SIG-M5 (cell line): ENCODE results near the gene TH.

Experiments used
- DNase-seq: peaks from one replicate; lab custom pipeline; 2025; lab: John Stamatoyannopoulos, UW

TH gene

GRCh38 chr11:2208691-2209369 is 37.2 kb upstream of the TH start:
- DNase-seq = no peak

GRCh38 chr11:2207773-2208621 is 36.4 kb upstream of the TH start:
- DNase-seq = no peak

- no peak for DNase-seq
Observed at GRCh38 chr11:2207212-2207611, 35.6 kb upstream of the TH start.

- no peak for DNase-seq
Observed at GRCh38 chr11:2205981-2206690, 34.5 kb upstream of the TH start.

GRCh38 chr11:2205214-2205720 is 33.7 kb upstream of the TH start:
- no peak for DNase-seq

- DNase-seq = no peak
Observed at GRCh38 chr11:2204361-2205213, 33.0 kb upstream of the TH start.

GRCh38 chr11:2203440-2204259 is 32.0 kb upstream of the TH start:
- DNase-seq = no peak

- no peak for DNase-seq
Observed at GRCh38 chr11:2202900-2203439, 31.4 kb upstream of the TH start.

GRCh38 chr11:2202071-2202899 is 30.7 kb upstream of the TH start:
- no peak for DNase-seq

GRCh38 chr11:2201542-2201941 is 29.9 kb upstream of the TH start:
- no peak for DNase-seq

- no peak for DNase-seq
Observed at GRCh38 chr11:2200957-2201519, 29.4 kb upstream of the TH start.

GRCh38 chr11:2200536-2200935 is 28.9 kb upstream of the TH start:
- DNase-seq = no peak

- no peak for DNase-seq
Observed at GRCh38 chr11:2199466-2200341, 28.1 kb upstream of the TH start.

GRCh38 chr11:2198621-2199365 is 27.2 kb upstream of the TH start:
- DNase-seq = no peak

- no peak for DNase-seq
Observed at GRCh38 chr11:2197771-2198520, 26.3 kb upstream of the TH start.

GRCh38 chr11:2196970-2197770 is 25.6 kb upstream of the TH start:
- DNase-seq = no peak
